GM12801 (cell line): Measurements from ENCODE around the gene RASD2.

Experiments used
- CTCF ChIP-seq: IDR thresholded peaks from one replicate; pipeline ENCODE4 v1.5.1; 2011; ENCODE audit warnings: control low read depth; ENCODE audit not compliant: insufficient read length; ENCODE audit errors: extremely low read depth

The RASD2 gene

GRCh38 chr22:35592418-35592967, 51.9 kb downstream of the RASD2 start:
- TF ChIP-seq CTCF, result no peak

GRCh38 chr22:35593071-35593890, 52.6 kb downstream of the RASD2 start:
- TF ChIP-seq CTCF, result no peak

GRCh38 chr22:35593891-35594470, 53.4 kb downstream of the RASD2 start:
- TF ChIP-seq CTCF, result no peak

GRCh38 chr22:35594686-35595085, 54.1 kb downstream of the RASD2 start:
- no peak for TF ChIP-seq CTCF

GRCh38 chr22:35596821-35597220, 56.2 kb downstream of the RASD2 start:
- no peak for TF ChIP-seq CTCF

GRCh38 chr22:35597692-35598395, 57.2 kb downstream of the RASD2 start:
- no peak for TF ChIP-seq CTCF

GRCh38 chr22:35598396-35598710, 57.7 kb downstream of the RASD2 start:
- no peak for TF ChIP-seq CTCF
